Measurements from ENCODE around the gene PRKCE. TPM values are rescaled to one million over a fixed set of nuclear protein-coding genes. Genes with fewer than 3 reads are reported as not detected.

PRKCE gene
- total RNA-seq, 2 experiments from 2014 or later, result 24.9 to 26.2 TPM

- Mint-ChIP-seq H3K9me3 (peaks cover 6% of the 10 kb centered on the region), H3K36me3 (ENCODE audit: low read depth) (peaks cover 20% of the 10 kb centered on the region), H3K27ac (no peak overlapping the region), H3K4me1 (ENCODE audit: low read depth) (no peaks in the 10 kb centered on the region), H3K27me3 (no peaks in the 10 kb centered on the region), H3K4me3 (no peak overlapping the region)
- TF ChIP-seq CTCF (IDR thresholded peaks at IDR 0.05), result no peak
- CTCF ChIA-PET, result no interaction called here
- Histone ChIP-seq H3K4me1 (ENCODE audit: insufficient read depth, low read length) (no peaks in the 10 kb centered on the region), H3K27me3 (ENCODE audit: control insufficient read depth in 1 of 2, insufficient read depth in 2 of 2, low read length in 2 of 2) (no peaks in the 10 kb centered on the region), H3K9me3 (ENCODE audit: control insufficient read depth in 1 of 2, insufficient read depth in 1 of 2, low read length in 2 of 2) (peaks cover 0 to 9% of the 10 kb centered on the region in 2 experiments), H3K4me3 (ENCODE audit: low read length) (no peak overlapping the region), H3K36me3 (ENCODE audit: insufficient read depth, low read length) (no peaks in the 10 kb centered on the region), H3K27ac (ENCODE audit: low read depth in 1 of 2, low read length in 2 of 2) (no peak overlapping the region)
- POLR2A ChIA-PET, result no interaction called here
- no peak for ATAC-seq (ENCODE audit: poor library complexity)
- intact Hi-C loops (cut with DNase I, micrococcal nuclease), result no loop called here
- DNase-seq, result no peak
Observed at GRCh38 chr2:45710468-45710867, 59.0 kb downstream of the PRKCE start.

DNA sequence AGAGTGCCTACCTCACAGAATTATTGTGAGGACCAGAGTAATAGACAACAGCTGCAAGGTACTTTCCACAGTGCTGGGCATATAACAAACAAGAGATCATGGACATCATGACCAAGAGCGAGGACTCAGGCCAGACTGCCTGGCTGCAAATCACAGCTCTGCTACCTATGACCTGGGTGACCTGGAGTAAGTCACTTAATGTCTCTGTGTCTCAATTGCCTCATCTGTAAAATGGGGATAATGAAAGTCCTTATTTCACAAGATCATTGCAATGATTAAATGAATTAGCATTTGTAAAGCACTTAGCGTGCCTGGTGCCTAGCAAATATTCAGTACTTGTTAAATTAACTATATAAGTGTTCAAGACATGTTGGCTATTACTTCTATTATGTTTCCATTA is 59.7 kb downstream of the PRKCE start:
- Mint-ChIP-seq H3K27me3 (no peaks in the 10 kb centered on the region), H3K4me3 (no peak overlapping the region), H3K9me3 (peaks cover 6% of the 10 kb centered on the region), H3K36me3 (ENCODE audit: low read depth) (peaks cover 20% of the 10 kb centered on the region), H3K4me1 (ENCODE audit: low read depth) (no peaks in the 10 kb centered on the region), H3K27ac (no peak overlapping the region)
- TF ChIP-seq CTCF (IDR thresholded peaks at IDR 0.05), result no peak
- Histone ChIP-seq H3K27ac (ENCODE audit: low read depth in 1 of 2, low read length in 2 of 2) (no peak overlapping the region), H3K9me3 (ENCODE audit: control insufficient read depth in 1 of 2, insufficient read depth in 1 of 2, low read length in 2 of 2) (peaks cover 0 to 9% of the 10 kb centered on the region in 2 experiments), H3K36me3 (ENCODE audit: insufficient read depth, low read length) (no peaks in the 10 kb centered on the region), H3K27me3 (ENCODE audit: control insufficient read depth in 1 of 2, insufficient read depth in 2 of 2, low read length in 2 of 2) (no peaks in the 10 kb centered on the region), H3K4me3 (ENCODE audit: low read length) (no peak overlapping the region), H3K4me1 (ENCODE audit: insufficient read depth, low read length) (no peaks in the 10 kb centered on the region)
- no peak for ATAC-seq (ENCODE audit: poor library complexity)
- ChIA-PET CTCF (no interaction called here), POLR2A (no interaction called here)
- intact Hi-C loops (cut with DNase I, micrococcal nuclease), result no loop called here
- no peak for DNase-seq

DNA sequence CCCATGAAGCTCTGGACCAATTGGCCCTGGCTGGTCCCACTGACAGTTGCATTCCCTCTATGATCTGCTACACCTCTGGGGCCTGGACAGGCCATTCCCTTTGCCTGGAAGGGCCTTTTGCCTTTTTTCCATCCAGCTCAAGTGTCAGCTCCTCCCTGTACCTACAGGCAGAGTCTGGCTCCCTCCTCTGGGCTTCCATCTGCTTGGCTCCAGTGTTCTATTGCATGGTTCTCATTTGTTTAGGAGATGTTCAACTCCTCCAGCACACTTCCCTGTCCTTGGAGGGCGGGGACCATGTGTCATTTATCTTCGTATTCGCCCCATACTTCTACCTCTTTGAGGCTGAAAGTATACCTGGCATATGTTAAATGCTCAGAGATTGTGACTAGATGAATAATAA is 61.1 kb downstream of the PRKCE start:
- ATAC-seq (ENCODE audit: poor library complexity) (no peak), DNase-seq (no peak)
- H3K4me1 Mint-ChIP-seq (ENCODE audit: low read depth), result no peaks in the 10 kb centered on the region
- Histone ChIP-seq H3K27me3 (ENCODE audit: control insufficient read depth in 1 of 2, insufficient read depth in 2 of 2, low read length in 2 of 2) (no peaks in the 10 kb centered on the region), H3K4me1 (ENCODE audit: insufficient read depth, low read length) (no peaks in the 10 kb centered on the region), H3K4me3 (ENCODE audit: low read length) (no peak overlapping the region), H3K27ac (ENCODE audit: low read depth in 1 of 2, low read length in 2 of 2) (no peak overlapping the region), H3K9me3 (ENCODE audit: control insufficient read depth in 1 of 2, insufficient read depth in 1 of 2, low read length in 2 of 2) (peaks cover 0 to 8% of the 10 kb centered on the region in 2 experiments), H3K36me3 (ENCODE audit: insufficient read depth, low read length) (no peaks in the 10 kb centered on the region)
- POLR2A ChIA-PET, result interaction anchor here (0.8 kb wide), 1 partner anchor 14 kb away, joined by 3 read pairs; no protein-coding TSS in a partner anchor
- no peak overlapping the region for H3K27ac Mint-ChIP-seq
- no peak overlapping the region for H3K4me3 Mint-ChIP-seq
- H3K27me3 Mint-ChIP-seq, result no peaks in the 10 kb centered on the region
- peaks cover 6% of the 10 kb centered on the region for H3K9me3 Mint-ChIP-seq
- intact Hi-C loops (cut with DNase I, micrococcal nuclease), result no loop called here
- CTCF ChIA-PET, result no interaction called here
- TF ChIP-seq CTCF (IDR thresholded peaks at IDR 0.05), result no peak
- peaks cover 15% of the 10 kb centered on the region for H3K36me3 Mint-ChIP-seq (ENCODE audit: low read depth)
